Measurements from ENCODE around the gene PSEN2. TPM values are rescaled to one million over a fixed set of nuclear protein-coding genes. Genes with fewer than 3 reads are reported as not detected.

The PSEN2 gene
- total RNA-seq, 1 donor from 2014 or later, result 19.5 TPM

DNA sequence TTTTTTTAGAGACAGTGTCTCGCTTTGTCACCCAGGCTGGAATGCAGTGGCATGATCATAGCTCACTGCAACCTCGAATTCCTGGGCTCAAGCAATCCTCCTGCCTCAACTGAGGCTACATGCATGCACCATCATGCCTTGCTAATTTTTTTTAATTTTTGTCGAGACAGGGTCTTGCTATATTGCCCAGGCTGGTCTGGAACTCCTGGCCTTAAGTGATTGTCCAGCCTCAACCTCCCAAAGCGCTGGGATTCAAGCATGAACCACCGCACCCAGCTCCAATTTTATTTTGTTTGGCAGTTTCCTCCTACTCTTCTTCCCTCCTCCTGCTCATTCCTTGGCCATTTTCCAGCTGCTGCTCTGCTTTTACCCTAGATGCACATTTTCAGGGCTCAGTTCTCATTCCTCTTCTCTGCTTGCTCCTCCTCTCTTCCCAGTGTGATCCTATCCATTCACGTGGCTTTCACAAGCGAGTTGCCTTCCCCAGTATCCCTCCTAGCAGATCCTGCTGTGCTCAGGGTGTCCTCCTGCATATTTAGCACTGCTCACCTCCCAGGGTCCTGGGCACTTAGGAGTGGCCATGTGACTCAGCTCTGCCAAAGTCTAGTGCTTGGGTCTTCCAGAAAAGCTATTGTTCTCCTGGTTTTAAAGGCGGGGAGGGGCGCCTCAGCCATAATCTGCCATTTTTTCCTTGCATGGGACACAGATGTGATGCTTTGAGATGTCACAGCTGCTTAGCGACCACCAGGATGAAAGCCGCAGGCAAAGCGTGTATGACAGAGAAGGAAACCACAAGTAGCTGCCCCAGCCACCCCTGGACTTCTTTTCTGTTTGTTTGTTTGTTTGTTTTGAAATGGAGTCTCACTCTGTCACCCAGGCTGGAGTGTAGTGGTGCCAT, 33.7 kb downstream of the PSEN2 start:
- DNase-seq (ENCODE audit: low spot score), result no peak
- Mint-ChIP-seq H3K36me3 (ENCODE audit: low read depth) (peaks cover 11% of the 10 kb centered on the region), H3K27ac (ENCODE audit: unreplicated experiment) (no peak overlapping the region), H3K4me1 (ENCODE audit: low read depth) (peaks cover 13% of the 10 kb centered on the region), H3K27me3 (ENCODE audit: low read depth) (no peaks in the 10 kb centered on the region), H3K9me3 (ENCODE audit: low read depth) (no peaks in the 10 kb centered on the region), H3K4me3 (ENCODE audit: unreplicated experiment) (no peak overlapping the region)
- TF ChIP-seq, protein P1, sequence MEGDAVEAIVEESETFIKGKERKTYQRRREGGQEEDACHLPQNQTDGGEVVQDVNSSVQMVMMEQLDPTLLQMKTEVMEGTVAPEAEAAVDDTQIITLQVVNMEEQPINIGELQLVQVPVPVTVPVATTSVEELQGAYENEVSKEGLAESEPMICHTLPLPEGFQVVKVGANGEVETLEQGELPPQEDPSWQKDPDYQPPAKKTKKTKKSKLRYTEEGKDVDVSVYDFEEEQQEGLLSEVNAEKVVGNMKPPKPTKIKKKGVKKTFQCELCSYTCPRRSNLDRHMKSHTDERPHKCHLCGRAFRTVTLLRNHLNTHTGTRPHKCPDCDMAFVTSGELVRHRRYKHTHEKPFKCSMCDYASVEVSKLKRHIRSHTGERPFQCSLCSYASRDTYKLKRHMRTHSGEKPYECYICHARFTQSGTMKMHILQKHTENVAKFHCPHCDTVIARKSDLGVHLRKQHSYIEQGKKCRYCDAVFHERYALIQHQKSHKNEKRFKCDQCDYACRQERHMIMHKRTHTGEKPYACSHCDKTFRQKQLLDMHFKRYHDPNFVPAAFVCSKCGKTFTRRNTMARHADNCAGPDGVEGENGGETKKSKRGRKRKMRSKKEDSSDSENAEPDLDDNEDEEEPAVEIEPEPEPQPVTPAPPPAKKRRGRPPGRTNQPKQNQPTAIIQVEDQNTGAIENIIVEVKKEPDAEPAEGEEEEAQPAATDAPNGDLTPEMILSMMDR (IDR thresholded peaks at IDR 0.05), result no peak

DNA sequence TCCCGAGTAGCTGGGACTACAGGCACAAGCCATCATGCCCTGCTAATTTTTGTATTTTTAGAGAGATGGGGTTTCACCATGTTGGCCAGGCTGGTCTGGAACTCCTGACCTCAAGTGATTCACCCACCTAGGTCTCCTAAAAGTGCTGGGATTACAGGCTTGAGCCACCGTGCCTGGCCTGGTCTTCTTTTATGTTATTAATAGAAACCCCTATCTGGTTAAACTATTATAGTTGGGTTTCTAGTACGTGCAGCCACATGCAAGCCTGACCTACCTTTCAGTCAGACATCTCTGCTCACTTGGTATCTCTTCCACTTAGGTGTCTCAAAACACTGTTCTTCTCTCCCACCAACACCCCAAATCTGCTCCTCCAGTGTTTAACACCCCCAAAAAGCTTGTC, 34.4 kb downstream of the PSEN2 start:
- TF ChIP-seq, protein P1 (IDR thresholded peaks at IDR 0.05), result no peak
- no peaks in the 10 kb centered on the region for H3K27me3 Mint-ChIP-seq (ENCODE audit: low read depth)
- peaks cover 7% of the 10 kb centered on the region for H3K36me3 Mint-ChIP-seq (ENCODE audit: low read depth)
- H3K27ac Mint-ChIP-seq (ENCODE audit: unreplicated experiment), result no peak overlapping the region
- H3K4me3 Mint-ChIP-seq (ENCODE audit: unreplicated experiment), result no peak overlapping the region
- no peak for DNase-seq (ENCODE audit: low spot score)
- H3K4me1 Mint-ChIP-seq (ENCODE audit: low read depth), result peaks cover 13% of the 10 kb centered on the region
- H3K9me3 Mint-ChIP-seq (ENCODE audit: low read depth), result no peaks in the 10 kb centered on the region

DNA sequence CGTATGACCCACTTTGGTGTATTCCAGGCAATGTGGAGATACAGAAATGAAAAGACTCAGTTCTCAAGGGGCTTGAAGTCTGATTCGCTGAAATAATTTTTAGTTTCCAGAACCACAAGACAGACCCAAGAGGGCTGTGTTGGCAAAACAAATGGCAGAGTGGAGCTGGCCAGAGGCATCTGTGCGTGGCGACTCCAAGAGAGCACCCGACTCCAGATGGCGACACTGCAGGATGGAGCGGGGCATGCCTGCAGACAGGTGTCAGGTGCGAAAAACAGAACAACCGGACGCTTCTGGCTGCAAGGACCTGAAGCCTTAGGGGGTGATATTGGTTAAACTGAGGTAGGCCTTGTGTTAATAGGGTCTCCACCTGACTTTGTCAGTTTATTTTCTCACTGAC, 38.0 kb downstream of the PSEN2 start:
- Mint-ChIP-seq H3K27ac (ENCODE audit: unreplicated experiment) (no peak overlapping the region), H3K36me3 (ENCODE audit: low read depth) (peaks cover 8% of the 10 kb centered on the region), H3K27me3 (ENCODE audit: low read depth) (no peaks in the 10 kb centered on the region), H3K4me3 (ENCODE audit: unreplicated experiment) (no peak overlapping the region), H3K9me3 (ENCODE audit: low read depth) (no peaks in the 10 kb centered on the region), H3K4me1 (ENCODE audit: low read depth) (peaks cover 9% of the 10 kb centered on the region)
- TF ChIP-seq, protein P1 (IDR thresholded peaks at IDR 0.05), result no peak
- no peak for DNase-seq (ENCODE audit: low spot score)

DNA sequence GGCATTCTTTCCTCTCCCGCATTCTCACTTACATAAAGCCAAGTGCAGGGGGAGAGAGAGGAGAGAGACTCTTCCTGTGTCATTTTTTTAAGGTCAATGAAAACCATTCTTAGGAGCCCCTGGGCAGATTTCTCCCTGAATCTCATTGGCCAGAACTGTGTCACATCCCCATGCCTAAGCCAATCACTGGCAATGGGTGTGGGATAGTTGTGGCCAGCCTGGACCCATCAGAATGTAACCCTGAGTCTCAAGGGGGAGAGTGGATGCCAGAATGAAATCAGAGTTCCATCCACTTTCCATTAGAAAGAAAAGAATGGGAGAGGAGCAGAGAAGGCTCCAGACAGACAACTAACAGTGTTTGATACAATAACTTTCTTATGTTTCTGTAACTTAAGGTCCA, 38.5 kb downstream of the PSEN2 start:
- no peaks in the 10 kb centered on the region for H3K9me3 Mint-ChIP-seq (ENCODE audit: low read depth)
- no peaks in the 10 kb centered on the region for H3K27me3 Mint-ChIP-seq (ENCODE audit: low read depth)
- H3K27ac Mint-ChIP-seq (ENCODE audit: unreplicated experiment), result no peak overlapping the region
- DNase-seq (ENCODE audit: low spot score), result no peak
- no peak overlapping the region for H3K4me3 Mint-ChIP-seq (ENCODE audit: unreplicated experiment)
- peaks cover 5% of the 10 kb centered on the region for H3K4me1 Mint-ChIP-seq (ENCODE audit: low read depth)
- H3K36me3 Mint-ChIP-seq (ENCODE audit: low read depth), result peaks cover 8% of the 10 kb centered on the region
- TF ChIP-seq, protein P1 (IDR thresholded peaks at IDR 0.05), result no peak

DNA sequence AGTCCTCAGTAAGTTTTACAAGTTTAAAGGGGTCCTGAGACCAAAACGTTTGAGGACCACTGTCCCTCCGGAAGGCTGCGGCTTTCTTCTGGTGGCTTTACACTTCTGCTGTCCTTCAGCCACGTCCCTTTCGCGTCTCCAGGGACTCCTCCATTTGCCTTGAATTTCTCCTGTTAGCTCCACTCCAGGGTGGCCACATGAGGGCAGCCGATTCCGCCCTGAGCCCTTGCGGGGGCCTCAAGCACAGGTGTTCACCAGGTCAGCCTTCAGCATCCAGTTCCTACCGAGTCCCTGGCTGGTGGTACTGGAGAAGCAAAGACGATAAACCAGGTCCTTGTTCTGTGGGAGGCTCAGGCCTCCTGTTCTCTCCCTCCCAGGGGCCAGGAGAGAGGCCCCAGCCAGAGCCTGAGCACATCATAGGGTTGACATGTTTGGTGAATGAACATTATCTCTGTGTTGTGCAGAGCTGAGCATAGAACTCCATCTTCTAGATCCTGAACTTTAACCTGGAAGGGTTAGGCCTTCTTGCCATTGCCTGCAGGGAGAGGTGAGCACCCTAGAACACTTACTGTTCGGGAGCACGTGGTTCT, 42.3 kb downstream of the PSEN2 start:
- Mint-ChIP-seq H3K27me3 (ENCODE audit: low read depth) (no peaks in the 10 kb centered on the region), H3K36me3 (ENCODE audit: low read depth) (peaks cover 13% of the 10 kb centered on the region), H3K27ac (ENCODE audit: unreplicated experiment) (no peak overlapping the region), H3K4me1 (ENCODE audit: low read depth) (no peaks in the 10 kb centered on the region), H3K9me3 (ENCODE audit: low read depth) (no peaks in the 10 kb centered on the region), H3K4me3 (ENCODE audit: unreplicated experiment) (no peak overlapping the region)
- no peak for DNase-seq (ENCODE audit: low spot score)
- TF ChIP-seq, protein P1 (IDR thresholded peaks at IDR 0.05), result peak; percentile 69
